NCI-H2107 treated with DMSO at 0.1 percent for 48 hours (cell line): ENCODE data around the gene RPLP1.

ENCODE experiments used
- DNase-seq: peaks from one replicate; lab custom pipeline; 2025; ENCODE audit not compliant: unreplicated experiment; lab: John Stamatoyannopoulos, UW

RPLP1 gene

DNA sequence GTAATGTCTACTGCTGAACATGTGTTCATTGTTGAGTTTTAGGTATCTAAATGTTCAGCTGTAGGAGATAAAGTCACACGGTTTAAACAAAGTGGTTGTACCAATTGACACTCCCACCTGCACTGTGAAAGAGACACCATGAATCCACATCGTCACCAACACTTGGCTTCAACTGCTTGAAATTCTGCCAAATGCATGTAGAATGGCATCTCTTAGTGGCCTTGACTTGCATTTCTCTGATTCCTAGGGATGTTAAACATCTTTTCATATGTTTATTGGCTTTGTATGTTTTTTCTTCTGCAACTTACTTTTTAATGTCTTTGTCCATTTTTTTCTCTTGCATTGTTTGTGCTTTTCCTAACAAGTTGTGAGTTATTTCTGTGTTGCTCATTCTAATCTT, 43.4 kb downstream of the RPLP1 start:
- DNase-seq, result no peak

DNA sequence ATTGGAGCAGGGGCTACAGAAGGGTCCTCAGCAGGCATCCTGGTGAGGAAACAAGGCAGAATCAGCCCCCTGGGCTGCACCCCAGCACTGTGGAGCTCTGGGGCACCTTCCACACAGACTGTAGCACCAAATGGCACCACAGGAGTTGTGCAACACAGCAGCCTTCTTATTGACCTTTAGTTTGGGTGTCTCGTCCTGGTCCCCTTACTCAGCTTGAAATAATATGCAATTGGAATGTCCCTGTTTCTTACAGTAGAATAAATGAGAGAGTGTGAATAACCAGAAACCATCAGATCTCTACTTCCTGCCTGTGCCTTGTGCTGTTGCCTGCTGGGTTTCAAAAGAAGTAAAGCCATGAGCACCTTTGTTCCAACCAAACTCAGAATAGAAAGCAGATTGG, 44.5 kb downstream of the RPLP1 start:
- no peak for DNase-seq

DNA sequence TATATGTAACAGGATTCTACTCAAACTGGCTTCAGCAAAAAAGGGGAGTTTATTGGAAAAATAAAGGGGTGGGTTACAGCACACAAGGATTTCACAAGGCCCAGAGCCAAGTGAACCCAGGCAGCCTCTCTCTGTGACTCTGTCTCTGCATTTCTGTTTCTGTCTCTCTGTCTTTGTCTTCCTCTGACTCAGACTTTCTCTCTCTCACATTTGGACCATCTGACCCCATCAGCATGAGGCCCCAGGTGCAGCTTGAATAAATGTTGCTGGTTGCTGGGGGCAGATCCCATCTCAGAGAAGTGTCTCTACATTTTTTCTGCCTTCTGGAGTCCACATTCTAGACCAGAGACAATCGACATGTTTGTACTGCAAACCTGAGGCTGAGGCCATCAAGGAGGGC, 45.0 kb downstream of the RPLP1 start:
- DNase-seq, result no peak

DNA sequence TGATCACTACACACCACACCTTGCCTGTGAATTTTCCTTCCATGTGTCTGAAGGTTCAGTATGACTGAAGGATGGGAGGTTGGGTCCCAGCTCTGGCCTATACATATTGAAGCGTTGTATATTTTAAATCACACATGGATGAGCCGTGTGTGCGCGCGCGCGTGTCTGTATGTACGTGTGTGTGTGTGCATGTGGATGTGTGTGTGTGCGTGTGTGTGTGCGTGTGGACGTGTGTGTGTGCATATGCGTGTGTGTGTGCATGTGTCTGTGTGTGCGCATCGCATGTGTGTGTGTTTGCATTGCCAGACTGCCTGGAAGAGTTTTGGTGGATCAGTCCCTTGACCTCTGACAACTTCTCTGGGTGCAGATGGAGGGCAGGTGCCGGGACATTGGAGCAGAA, 45.7 kb downstream of the RPLP1 start:
- no peak for DNase-seq

DNA sequence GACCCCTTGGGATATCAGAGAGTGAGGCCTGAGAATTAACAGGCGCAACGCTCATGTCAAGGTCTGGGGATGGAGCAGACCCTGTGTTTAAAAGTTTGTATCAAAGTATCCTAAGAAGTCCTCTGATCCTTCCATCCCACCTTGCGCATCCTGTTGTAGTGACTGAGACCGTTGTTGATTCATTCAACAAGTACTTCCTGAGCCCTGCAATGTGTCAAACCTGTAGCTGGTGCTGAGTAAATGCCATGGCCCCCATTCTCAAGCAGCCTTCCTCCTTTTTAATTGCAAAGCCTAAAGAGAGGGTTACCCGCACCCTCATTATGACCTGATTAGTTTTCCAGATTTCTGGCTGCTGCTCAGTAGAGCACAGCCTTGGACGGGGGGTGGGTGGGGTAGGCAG, 46.4 kb downstream of the RPLP1 start:
- no peak for DNase-seq

DNA sequence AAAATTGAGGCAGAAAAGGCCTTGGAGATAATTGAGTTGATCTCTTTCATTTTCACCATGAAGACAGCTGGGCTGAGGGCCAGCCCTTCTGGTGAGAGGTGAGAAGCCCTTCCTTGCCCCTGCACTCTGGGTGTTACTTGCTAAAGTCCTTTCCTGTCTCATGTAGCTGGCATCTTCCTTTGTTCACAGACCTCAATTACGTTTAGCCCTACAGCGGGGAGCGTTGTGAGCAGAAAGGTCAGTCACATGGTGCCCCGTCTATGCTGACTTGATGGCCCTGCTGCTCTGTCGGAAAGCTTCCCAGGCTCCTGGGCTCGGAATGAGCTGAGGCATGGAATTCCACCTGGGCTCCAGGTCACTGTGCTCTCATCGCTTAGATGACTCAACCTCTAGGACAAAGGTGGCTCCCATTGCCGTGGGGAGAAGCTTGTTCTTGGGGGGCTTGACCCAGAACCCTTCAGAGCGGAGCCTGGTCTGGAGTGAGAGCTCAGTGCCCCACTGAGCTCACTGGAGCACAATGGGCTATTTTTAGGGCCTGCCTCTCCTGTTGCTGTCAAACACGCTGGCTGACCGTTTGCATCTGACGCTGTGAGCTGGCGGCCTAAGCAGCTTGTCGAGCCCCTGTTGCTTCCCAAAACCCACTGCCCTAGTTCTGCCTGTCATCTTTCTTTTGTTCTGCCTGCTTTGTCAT, 47.0 kb downstream of the RPLP1 start:
- DNase-seq, result no peak

DNA sequence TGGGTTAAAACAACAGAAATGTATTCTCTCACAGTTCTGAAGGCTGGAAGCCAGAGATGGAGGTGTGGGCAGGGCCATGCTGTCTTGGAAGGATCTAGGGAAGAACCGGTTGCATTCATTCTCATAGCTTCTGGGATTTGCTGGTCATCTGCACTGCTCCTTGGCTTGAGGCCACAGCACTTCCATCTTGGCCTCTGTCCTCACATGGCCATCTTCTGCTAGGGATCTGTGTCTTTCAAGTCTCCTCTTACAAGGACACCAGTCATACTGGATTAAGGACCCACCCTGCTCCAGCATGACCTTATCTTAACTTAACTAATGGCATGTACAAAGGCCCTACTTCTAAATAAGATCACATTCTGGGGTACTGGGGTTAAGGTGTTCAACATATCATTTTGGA, 47.7 kb downstream of the RPLP1 start:
- no peak for DNase-seq

DNA sequence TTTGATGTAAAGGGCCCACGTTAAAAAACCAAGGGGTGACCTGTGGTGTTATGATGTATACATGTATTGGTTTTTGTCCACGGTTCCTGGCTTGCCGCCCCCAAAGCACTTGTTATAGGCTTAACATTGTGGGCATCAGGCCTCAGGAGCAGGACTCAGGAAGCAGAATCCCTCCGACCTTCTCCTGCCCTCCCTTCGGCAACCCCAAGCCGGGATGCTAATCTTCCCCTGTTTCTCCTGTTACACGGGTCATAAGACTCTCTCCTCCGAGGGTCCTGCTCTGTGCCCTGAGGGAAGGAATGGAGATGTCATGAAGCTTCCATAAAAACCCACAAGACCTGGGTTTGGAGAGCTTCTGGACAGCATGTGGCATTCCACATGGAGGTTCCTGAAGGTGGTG, 48.8 kb downstream of the RPLP1 start:
- no peak for DNase-seq

DNA sequence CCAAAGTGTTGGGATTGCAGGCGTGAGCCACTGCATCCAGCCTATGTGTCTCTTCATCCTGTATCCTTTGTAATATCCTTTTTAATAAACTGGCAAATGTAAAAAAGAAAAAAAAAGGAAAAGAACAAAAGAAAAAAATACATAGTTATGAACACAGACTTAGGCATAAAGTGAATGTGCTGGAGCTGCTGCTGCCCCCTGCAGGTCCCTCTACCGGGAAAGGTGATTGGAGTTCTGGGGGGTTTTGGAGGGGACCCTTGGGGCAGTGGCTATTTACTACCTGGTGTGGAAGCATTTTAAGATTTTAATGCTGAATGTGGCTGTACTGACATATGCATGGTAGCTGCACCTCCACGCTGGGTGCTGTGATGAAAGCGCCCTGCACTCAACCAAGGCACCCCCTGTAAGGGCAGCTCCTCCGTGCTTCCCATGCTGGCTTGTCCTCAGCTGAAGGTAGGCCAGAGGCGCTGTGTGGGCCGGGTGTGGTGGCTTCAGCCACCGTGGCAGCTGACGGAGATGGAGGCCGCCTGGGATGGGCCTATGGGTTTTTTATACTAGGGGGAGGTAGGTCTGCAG, 49.9 kb downstream of the RPLP1 start:
- no peak for DNase-seq

DNA sequence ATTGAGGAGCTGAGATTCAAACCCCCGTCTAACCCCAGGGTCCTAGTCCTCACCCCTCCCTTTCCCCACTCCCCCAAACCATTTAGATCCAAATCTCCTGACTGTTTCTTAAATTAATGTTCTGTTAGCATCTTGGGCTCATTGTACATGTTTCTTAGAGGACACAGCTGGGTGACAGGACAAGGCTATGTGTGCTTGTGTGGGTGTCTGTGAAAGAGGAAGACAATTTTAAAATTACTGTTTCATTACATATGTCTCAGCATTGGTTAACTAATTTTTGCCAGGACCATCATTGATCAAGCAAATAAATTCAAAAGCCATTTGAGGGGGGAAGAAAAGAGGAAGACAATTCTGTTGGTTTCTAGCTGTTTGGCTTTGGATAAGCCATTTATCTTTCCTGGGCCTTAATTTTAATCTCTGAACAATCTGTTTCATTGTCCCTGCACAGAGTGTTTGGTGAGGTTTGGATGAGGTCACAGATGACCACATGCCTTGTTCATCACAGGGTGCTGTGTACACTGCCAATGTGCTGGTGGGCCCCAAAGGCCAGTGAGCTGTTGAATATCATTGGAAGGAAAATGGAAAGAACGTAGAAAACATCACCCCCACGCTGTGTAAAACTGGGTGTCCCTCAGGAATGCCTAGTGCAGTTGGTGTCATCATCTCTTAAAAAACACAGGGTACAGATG, 51.9 kb downstream of the RPLP1 start:
- DNase-seq, result no peak
